HEK293 (cell line): Measurements from ENCODE around the gene ACTR6.
A peak's percentile ranks its signal among the peaks of the same experiment; 100 is the strongest.

Experiments
- CTCF ChIA-PET: fragments of 350-600 bp; formaldehyde crosslinking; extraction: SDS; loops from one replicate; lab custom pipeline; 2021; ENCODE audit warnings: antibody characterized with exemption; lab: Yijun Ruan, JAX
- POLR2A ChIA-PET: fragments of 300-600 bp; formaldehyde crosslinking; extraction: SDS; loops from one replicate; lab custom pipeline; 2020; ENCODE audit warnings: antibody characterized with exemption, inconsistent platforms; lab: Yijun Ruan, JAX
- H3K27ac ChIP-seq: fragments of 200-500 bp; sonication (Bioruptor generic); 2 replicates; pipeline ENCODE4 v1.5.1; 2014; ENCODE audit warnings: low read depth, low read length, control low read depth, inconsistent platforms; ENCODE audit errors: extremely low read depth
- H3K36me3 ChIP-seq, 2 experiments: fragments of 200-500 bp in 1 of 2; sonication (Bioruptor generic) in 1 of 2; 1 replicate in 1 of 2; 2 replicates in 1 of 2; pipeline ENCODE4 v1.5.1; 2014 to 2017; ENCODE audit warnings: inconsistent platforms in 2 of 2, low read length in 2 of 2; ENCODE audit not compliant: control insufficient read depth in 2 of 2, insufficient read depth in 1 of 2
- H3K4me1 ChIP-seq: fragments of 200-500 bp; sonication (Bioruptor generic); 2 replicates; pipeline ENCODE4 v1.5.1; 2014; ENCODE audit warnings: mild to moderate bottlenecking, low read length, inconsistent platforms; ENCODE audit not compliant: control insufficient read depth, insufficient read depth
- H3K4me3 ChIP-seq: 2 replicates; pipeline ENCODE4 v1.5.1; 2011; ENCODE audit warnings: low read depth, mild to moderate bottlenecking, control low read depth, low read length, moderate library complexity
- H3K9me3 ChIP-seq: fragments of 200-500 bp; sonication (Bioruptor generic); 2 replicates; pipeline ENCODE4 v1.5.1; 2014; ENCODE audit warnings: low read depth, low read length, inconsistent platforms; ENCODE audit not compliant: control insufficient read depth, insufficient read depth
- BCL11B ChIP-seq: fragments of 450-650 bp; formaldehyde crosslinking; IDR thresholded peaks from 2 replicates; pipeline ENCODE4 v1.5.1; 2016; ENCODE audit warnings: low read depth, missing biosample characterization, missing genetic modification characterization
- GLI4 ChIP-seq: fragments of 450-650 bp; formaldehyde crosslinking; IDR thresholded peaks from 2 replicates; pipeline ENCODE4 v1.5.1; 2016; ENCODE audit warnings: missing biosample characterization, missing genetic modification characterization
- HIC1 ChIP-seq: fragments of 450-650 bp; formaldehyde crosslinking; IDR thresholded peaks from 2 replicates; pipeline ENCODE4 v1.5.1; 2016; ENCODE audit warnings: missing biosample characterization, missing genetic modification characterization
- KLF8 ChIP-seq: fragments of 450-650 bp; formaldehyde crosslinking; IDR thresholded peaks from 2 replicates; pipeline ENCODE4 v1.5.1; 2016; ENCODE audit warnings: missing biosample characterization, missing genetic modification characterization
- KLF9 ChIP-seq: fragments of 450-650 bp; formaldehyde crosslinking; IDR thresholded peaks from 2 replicates; pipeline ENCODE4 v1.5.1; 2016; ENCODE audit warnings: missing biosample characterization, missing genetic modification characterization, low read depth
- PRDM10 ChIP-seq: fragments of 450-650 bp; formaldehyde crosslinking; IDR thresholded peaks from 2 replicates; pipeline ENCODE4 v1.5.1; 2016; ENCODE audit warnings: missing biosample characterization, missing genetic modification characterization
- PRDM2 ChIP-seq: fragments of 450-650 bp; formaldehyde crosslinking; IDR thresholded peaks from 2 replicates; pipeline ENCODE4 v1.5.1; 2016; ENCODE audit warnings: missing biosample characterization, missing genetic modification characterization, borderline replicate concordance
- REPIN1 ChIP-seq: fragments of 450-650 bp; formaldehyde crosslinking; IDR thresholded peaks from 2 replicates; pipeline ENCODE4 v1.5.1; 2017; ENCODE audit warnings: missing biosample characterization, missing genetic modification characterization, low read depth
- SP3 ChIP-seq: fragments of 450-650 bp; formaldehyde crosslinking; IDR thresholded peaks from 2 replicates; pipeline ENCODE4 v1.5.1; 2016; ENCODE audit warnings: missing biosample characterization, missing genetic modification characterization
- SP7 ChIP-seq: fragments of 450-650 bp; formaldehyde crosslinking; IDR thresholded peaks from 2 replicates; pipeline ENCODE4 v1.5.1; 2016; ENCODE audit warnings: missing biosample characterization, missing genetic modification characterization
- ZBTB48 ChIP-seq: fragments of 450-650 bp; formaldehyde crosslinking; IDR thresholded peaks from 2 replicates; pipeline ENCODE4 v1.5.1; 2016; ENCODE audit warnings: missing biosample characterization, missing genetic modification characterization
- ZFP41 ChIP-seq: fragments of 450-650 bp; formaldehyde crosslinking; IDR thresholded peaks from 2 replicates; pipeline ENCODE4 v1.5.1; 2016; ENCODE audit warnings: missing biosample characterization, missing genetic modification characterization, borderline replicate concordance
- ZIC2 ChIP-seq: fragments of 450-650 bp; formaldehyde crosslinking; IDR thresholded peaks from 2 replicates; pipeline ENCODE4 v1.5.1; 2016; ENCODE audit warnings: missing biosample characterization, missing genetic modification characterization
- ZNF266 ChIP-seq: fragments of 450-650 bp; formaldehyde crosslinking; IDR thresholded peaks from 2 replicates; pipeline ENCODE4 v1.5.1; 2016; ENCODE audit warnings: missing biosample characterization, missing genetic modification characterization, low read depth
- ZNF350 ChIP-seq: fragments of 450-650 bp; formaldehyde crosslinking; IDR thresholded peaks from 2 replicates; pipeline ENCODE4 v1.5.0; 2017; ENCODE audit warnings: missing biosample characterization, mild to moderate bottlenecking, missing genetic modification characterization
- ZNF416 ChIP-seq: fragments of 450-650 bp; formaldehyde crosslinking; IDR thresholded peaks from 2 replicates; pipeline ENCODE4 v1.5.1; 2016; ENCODE audit warnings: missing biosample characterization, missing genetic modification characterization
- ZNF426 ChIP-seq: fragments of 450-650 bp; formaldehyde crosslinking; IDR thresholded peaks from 2 replicates; pipeline ENCODE4 v1.5.1; 2017; ENCODE audit warnings: missing biosample characterization, missing genetic modification characterization, mild to moderate bottlenecking, inconsistent platforms, moderate library complexity
- ZNF571 ChIP-seq: fragments of 450-650 bp; formaldehyde crosslinking; IDR thresholded peaks from 2 replicates; pipeline ENCODE4 v1.5.0; 2017; ENCODE audit warnings: missing biosample characterization, missing genetic modification characterization
- ZNF639 ChIP-seq: fragments of 450-650 bp; formaldehyde crosslinking; IDR thresholded peaks from 2 replicates; pipeline ENCODE4 v1.5.1; 2016; ENCODE audit warnings: missing biosample characterization, missing genetic modification characterization
- ZNF704 ChIP-seq: fragments of 450-650 bp; formaldehyde crosslinking; IDR thresholded peaks from 2 replicates; pipeline ENCODE4 v1.5.1; 2016; ENCODE audit warnings: missing biosample characterization, missing genetic modification characterization
- ZNF785 ChIP-seq: fragments of 450-650 bp; formaldehyde crosslinking; IDR thresholded peaks from 2 replicates; pipeline ENCODE4 v1.5.1; 2016; ENCODE audit warnings: missing biosample characterization, missing genetic modification characterization
- ZSCAN16 ChIP-seq: fragments of 450-650 bp; formaldehyde crosslinking; IDR thresholded peaks from 2 replicates; pipeline ENCODE4 v1.5.1; 2016; ENCODE audit warnings: missing biosample characterization, missing genetic modification characterization

Gene ACTR6

GRCh38 chr12:100266585-100266834, 65.9 kb downstream of the ACTR6 start (continued):
- 0 out of 2 replicates have a peak, but pooled peaks have one; percentile 76 for TF ChIP-seq PRDM10
- no peak for TF ChIP-seq ZNF416
- 0 out of 2 replicates have a peak, but pooled peaks have one; percentile 4 for TF ChIP-seq HIC1 (tag by site-specific recombination)
- TF ChIP-seq REPIN1 (tag by site-specific recombination) = no peak
- no peak for TF ChIP-seq ZNF266 (tag by site-specific recombination)
- no peak for TF ChIP-seq ZNF785
- no peak for TF ChIP-seq ZNF571
- no peak for TF ChIP-seq ZNF426 (tag by site-specific recombination)

- Histone ChIP-seq H3K27ac (peak within 1 kb of the TSS; percentile 93), H3K4me3 (peak within 1 kb of the TSS; percentile 68), H3K9me3 (no peaks in the 10 kb centered on the region), H3K4me1 (peaks cover 6% of the 10 kb centered on the region; the same call in 1 of the 2 replicates), H3K36me3 (no peaks in the 10 kb centered on the region)
- ChIA-PET POLR2A (interaction anchor here (0.6 to 2.6 kb wide), 15 partner anchors 9 to 1285 kb away, joined by 3 to 11 read pairs (median 3); partner anchors contain the start of genes ACTR6, ARL1 and GAS2L3), CTCF (interaction anchor here (0.5 to 1.7 kb wide), 5 partner anchors 45 to 289 kb away, joined by 3 to 8 read pairs (median 3); no protein-coding TSS in a partner anchor)
- no peak for TF ChIP-seq ZSCAN16
- TF ChIP-seq ZNF704 (tag by site-specific recombination) = peak; percentile 79; the same call in 1 of the 2 replicates
- no peak for TF ChIP-seq GLI4 (tag by site-specific recombination)
- no peak for TF ChIP-seq PRDM2 (tag by site-specific recombination)
- 0 out of 2 replicates have a peak, but pooled peaks have one; percentile 23 for TF ChIP-seq ZNF639 (tag by site-specific recombination)
- peak; percentile 96 for TF ChIP-seq SP3 (tag by site-specific recombination)
- TF ChIP-seq KLF9 = peak; percentile 59; the same call in 1 of the 2 replicates
- TF ChIP-seq ZIC2 = no peak
- TF ChIP-seq BCL11B = no peak
- 0 out of 2 replicates have a peak, but pooled peaks have one; percentile 45 for TF ChIP-seq KLF8
- no peak for TF ChIP-seq ZFP41 (tag by site-specific recombination)
- TF ChIP-seq SP7 (tag by site-specific recombination) = no peak; the same call in 1 of the 2 replicates
- TF ChIP-seq ZNF350 = no peak
- TF ChIP-seq ZBTB48 (tag by site-specific recombination) = no peak
These were observed 66.4 kb downstream of the ACTR6 start, which contains the start of the genes DEPDC4 and SCYL2 for GRCh38 chr12:100266835-100267602. TSS of gene DEPDC4 (minus strand) at chr12:100267079. CDS start at chr12:100267076, 3 bp downstream. TSS of gene SCYL2 (plus strand) at chr12:100267177. CDS start at chr12:100282971, 15,794 bp downstream.
